Measurements from ENCODE around the gene DLGAP1. TPM values are rescaled to one million over a fixed set of nuclear protein-coding genes. Genes with fewer than 3 reads are reported as not detected.

Gene DLGAP1
- total RNA-seq, 2 experiments from 2014 or later, result not detected

GRCh38 chr18:3845161-3845560 lies 609.9 kb downstream of the DLGAP1 start:
- ChIA-PET CTCF (interaction anchor here (1.1 kb wide), 1 partner anchor 74 kb away, joined by 3 read pairs; no protein-coding TSS in a partner anchor), POLR2A (no interaction called here)
- no peaks in the 10 kb centered on the region for H3K9me3 Mint-ChIP-seq (ENCODE audit: insufficient read depth)
- H3K4me1 Mint-ChIP-seq (ENCODE audit: low read depth), result no peaks in the 10 kb centered on the region
- no peak overlapping the region for H3K4me3 Mint-ChIP-seq
- H3K36me3 Mint-ChIP-seq (ENCODE audit: low read depth), result no peaks in the 10 kb centered on the region
- DNase-seq, result no peak
- no peak for ATAC-seq
- peaks cover 4% of the 10 kb centered on the region for H3K27me3 Mint-ChIP-seq (ENCODE audit: low read depth)
- H3K27ac Mint-ChIP-seq, result no peak overlapping the region

- DNase-seq (no peak), ATAC-seq (no peak)
- ChIA-PET CTCF (interaction anchor here (1.0 kb wide), 1 partner anchor 71 kb away, joined by 4 read pairs; no protein-coding TSS in a partner anchor), POLR2A (no interaction called here)
- H3K27ac Mint-ChIP-seq, result no peak overlapping the region
- no peaks in the 10 kb centered on the region for H3K9me3 Mint-ChIP-seq (ENCODE audit: insufficient read depth)
- H3K36me3 Mint-ChIP-seq (ENCODE audit: low read depth), result no peaks in the 10 kb centered on the region
- no peaks in the 10 kb centered on the region for H3K4me1 Mint-ChIP-seq (ENCODE audit: low read depth)
- no peak overlapping the region for H3K4me3 Mint-ChIP-seq
- H3K27me3 Mint-ChIP-seq (ENCODE audit: low read depth), result peaks cover 7% of the 10 kb centered on the region
These were observed 612.3 kb downstream of the DLGAP1 start for GRCh38 chr18:3842844-3843243.

- no peaks in the 10 kb centered on the region for H3K9me3 Mint-ChIP-seq (ENCODE audit: insufficient read depth)
- ATAC-seq, result no peak
- ChIA-PET CTCF (no interaction called here), POLR2A (no interaction called here)
- no peaks in the 10 kb centered on the region for H3K36me3 Mint-ChIP-seq (ENCODE audit: low read depth)
- peaks cover 7% of the 10 kb centered on the region for H3K27me3 Mint-ChIP-seq (ENCODE audit: low read depth)
- DNase-seq, result no peak
- H3K4me1 Mint-ChIP-seq (ENCODE audit: low read depth), result no peaks in the 10 kb centered on the region
- no peak overlapping the region for H3K27ac Mint-ChIP-seq
- H3K4me3 Mint-ChIP-seq, result no peak overlapping the region
These were observed 614.3 kb downstream of the DLGAP1 start for GRCh38 chr18:3840766-3841165.

DNA sequence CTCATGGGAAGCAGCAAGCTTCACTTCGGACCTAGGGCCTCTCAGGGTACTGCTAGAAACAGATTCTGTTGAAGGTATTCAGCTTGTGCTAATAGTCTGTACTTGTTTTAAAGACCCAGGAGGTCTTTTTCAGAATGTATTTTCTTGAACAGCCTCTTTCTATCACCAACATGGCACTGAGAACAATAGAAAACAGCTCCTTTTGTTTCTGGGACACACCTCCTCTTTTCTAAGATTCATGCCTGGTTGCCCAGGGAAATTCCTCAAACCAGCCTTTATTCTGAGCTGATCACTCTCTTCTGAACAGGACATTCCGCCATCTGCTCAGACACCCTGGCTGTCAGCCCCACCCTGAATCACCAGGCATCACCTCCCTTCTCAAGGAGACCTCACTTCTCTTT lies 615.5 kb downstream of the DLGAP1 start:
- ATAC-seq, result no peak
- Mint-ChIP-seq H3K4me3 (no peak overlapping the region), H3K36me3 (ENCODE audit: low read depth) (no peaks in the 10 kb centered on the region), H3K27ac (no peak overlapping the region), H3K4me1 (ENCODE audit: low read depth) (no peaks in the 10 kb centered on the region), H3K27me3 (ENCODE audit: low read depth) (peaks cover 5% of the 10 kb centered on the region), H3K9me3 (ENCODE audit: insufficient read depth) (no peaks in the 10 kb centered on the region)
- DNase-seq, result no peak
- CTCF ChIA-PET, result no interaction called here
- POLR2A ChIA-PET, result no interaction called here

DNA sequence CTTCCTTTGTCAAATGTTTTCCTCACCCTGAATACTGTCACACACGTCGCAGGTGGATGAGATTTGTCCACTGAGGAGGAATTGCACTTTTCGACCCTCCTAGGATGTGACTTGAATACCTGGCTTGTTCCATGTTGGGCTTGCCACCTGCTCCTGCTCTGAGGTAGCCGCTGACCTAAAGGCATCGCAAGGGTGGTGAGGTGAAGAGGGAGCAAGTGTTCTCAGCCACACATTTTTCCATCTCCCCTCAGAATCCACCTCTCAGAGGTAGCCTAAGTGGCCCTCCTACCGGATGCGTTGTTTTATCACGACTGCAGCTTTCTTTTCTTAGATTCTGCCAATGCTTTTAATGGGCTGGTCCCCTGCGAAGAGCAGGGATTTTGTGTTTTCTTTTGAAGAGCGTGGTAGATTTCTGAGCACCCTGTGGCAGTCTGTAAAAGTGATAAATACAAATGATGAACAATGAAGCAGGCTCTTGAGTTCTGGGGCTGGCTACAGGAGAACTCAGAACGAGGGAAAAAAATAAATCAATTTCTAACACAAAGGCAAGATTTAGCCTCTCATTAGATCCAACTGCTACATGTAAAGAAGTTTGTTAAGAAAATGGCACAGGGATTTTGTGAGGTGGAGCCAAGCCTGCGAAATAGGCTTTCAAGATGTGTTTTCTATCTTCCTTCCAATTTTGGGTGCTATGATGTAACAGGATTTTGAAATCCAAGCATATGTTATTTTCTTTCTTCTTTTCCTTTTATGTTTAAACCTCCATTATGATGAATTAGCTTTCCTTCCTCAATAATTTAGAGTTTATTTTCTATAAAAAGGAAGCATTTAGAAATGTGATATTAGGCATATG lies 618.4 kb downstream of the DLGAP1 start:
- Mint-ChIP-seq H3K27me3 (ENCODE audit: low read depth) (peaks cover 4% of the 10 kb centered on the region), H3K4me1 (ENCODE audit: low read depth) (no peaks in the 10 kb centered on the region), H3K27ac (no peak overlapping the region), H3K4me3 (no peak overlapping the region), H3K9me3 (ENCODE audit: insufficient read depth) (no peaks in the 10 kb centered on the region), H3K36me3 (ENCODE audit: low read depth) (no peaks in the 10 kb centered on the region)
- DNase-seq (no peak), ATAC-seq (no peak)
- CTCF ChIA-PET, result no interaction called here
- POLR2A ChIA-PET, result no interaction called here

DNA sequence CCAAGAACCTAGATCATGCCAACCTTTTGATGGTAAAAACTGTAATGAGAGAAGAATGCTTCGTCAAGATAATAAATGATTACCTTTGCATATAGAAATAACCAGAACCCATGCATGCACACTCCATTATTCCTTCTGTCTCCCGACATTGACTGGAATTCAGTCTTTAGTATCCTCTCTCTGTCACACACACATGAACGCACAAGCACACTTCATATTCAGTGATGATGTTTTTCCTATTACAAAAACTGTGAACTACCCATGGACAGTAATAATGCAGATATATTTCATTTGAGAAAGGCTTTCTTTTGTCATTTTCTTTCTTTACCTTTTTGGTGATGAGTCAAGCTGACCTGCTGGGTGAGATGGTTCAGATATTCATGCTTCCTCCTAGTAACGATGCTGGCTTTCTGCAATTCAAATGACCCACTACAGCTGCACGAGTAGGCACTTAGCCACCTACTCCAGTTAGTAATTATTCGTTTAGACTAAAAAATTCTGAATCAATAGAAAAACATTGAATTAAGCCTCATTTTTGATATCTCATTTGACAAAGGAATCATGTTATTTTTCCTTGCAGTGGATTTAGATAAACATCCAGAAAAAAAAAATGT lies 623.0 kb downstream of the DLGAP1 start:
- ChIA-PET POLR2A (no interaction called here), CTCF (no interaction called here)

GRCh38 chr18:3830604-3831003 lies 624.5 kb downstream of the DLGAP1 start:
- CTCF ChIA-PET, result no interaction called here
- Mint-ChIP-seq H3K4me3 (no peak overlapping the region), H3K27ac (no peak overlapping the region), H3K4me1 (ENCODE audit: low read depth) (no peaks in the 10 kb centered on the region), H3K9me3 (ENCODE audit: insufficient read depth) (no peaks in the 10 kb centered on the region), H3K36me3 (ENCODE audit: low read depth) (no peaks in the 10 kb centered on the region), H3K27me3 (ENCODE audit: low read depth) (no peaks in the 10 kb centered on the region)
- POLR2A ChIA-PET, result no interaction called here
- DNase-seq (no peak), ATAC-seq (no peak)

More for the DNA sequence above, 623.0 kb downstream of the DLGAP1 start:
- no peaks in the 10 kb centered on the region for H3K9me3 Mint-ChIP-seq (ENCODE audit: insufficient read depth)
- no peak overlapping the region for H3K4me3 Mint-ChIP-seq
- DNase-seq (no peak), ATAC-seq (no peak)
- H3K36me3 Mint-ChIP-seq (ENCODE audit: low read depth), result no peaks in the 10 kb centered on the region
- H3K4me1 Mint-ChIP-seq (ENCODE audit: low read depth), result no peaks in the 10 kb centered on the region
- no peaks in the 10 kb centered on the region for H3K27me3 Mint-ChIP-seq (ENCODE audit: low read depth)
- no peak overlapping the region for H3K27ac Mint-ChIP-seq

DNA sequence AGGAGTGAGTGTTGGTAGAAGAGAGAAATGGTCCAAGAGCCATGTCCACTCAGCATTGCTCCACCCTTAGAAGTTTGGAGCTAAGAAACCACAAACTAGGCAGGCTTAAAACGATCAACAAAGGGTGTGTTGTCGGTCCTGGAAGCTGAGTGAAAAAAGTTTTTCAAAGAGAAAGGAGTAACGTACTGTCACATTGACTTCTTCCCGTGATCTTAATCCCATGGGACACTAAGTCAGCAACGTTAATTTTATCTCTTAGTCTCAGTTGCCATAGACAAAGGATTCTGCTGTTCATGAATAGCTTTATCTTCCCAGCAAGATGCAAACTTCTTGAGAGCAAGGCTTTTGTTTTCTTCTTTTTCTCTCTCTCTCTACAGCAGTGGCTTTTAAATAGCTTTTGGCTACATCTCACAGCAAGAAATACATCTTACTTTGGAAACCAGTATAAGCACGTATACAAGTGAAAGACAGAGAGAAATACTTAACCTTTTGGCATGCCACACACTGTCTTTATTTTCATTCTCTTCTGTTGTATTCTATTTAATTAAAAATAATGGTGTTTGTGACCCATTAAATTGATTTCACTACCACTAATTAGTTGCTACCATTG lies 627.8 kb downstream of the DLGAP1 start:
- Mint-ChIP-seq H3K4me1 (ENCODE audit: low read depth) (no peaks in the 10 kb centered on the region), H3K9me3 (ENCODE audit: insufficient read depth) (no peaks in the 10 kb centered on the region), H3K4me3 (no peak overlapping the region), H3K27ac (no peak overlapping the region), H3K36me3 (ENCODE audit: low read depth) (no peaks in the 10 kb centered on the region), H3K27me3 (ENCODE audit: low read depth) (no peaks in the 10 kb centered on the region)
- no peak for DNase-seq
- CTCF ChIA-PET, result no interaction called here
- POLR2A ChIA-PET, result no interaction called here
- ATAC-seq, result no peak

GRCh38 chr18:3826021-3826420 lies 629.1 kb downstream of the DLGAP1 start:
- Mint-ChIP-seq H3K9me3 (ENCODE audit: insufficient read depth) (no peaks in the 10 kb centered on the region), H3K4me1 (ENCODE audit: low read depth) (no peaks in the 10 kb centered on the region), H3K4me3 (no peak overlapping the region), H3K27me3 (ENCODE audit: low read depth) (no peaks in the 10 kb centered on the region), H3K36me3 (ENCODE audit: low read depth) (no peaks in the 10 kb centered on the region), H3K27ac (no peak overlapping the region)
- ATAC-seq, result no peak
- DNase-seq, result no peak
- ChIA-PET POLR2A (no interaction called here), CTCF (no interaction called here)

- H3K27ac Mint-ChIP-seq, result no peak overlapping the region
- DNase-seq, result no peak
- no peaks in the 10 kb centered on the region for H3K9me3 Mint-ChIP-seq (ENCODE audit: insufficient read depth)
- H3K4me1 Mint-ChIP-seq (ENCODE audit: low read depth), result no peaks in the 10 kb centered on the region
- ChIA-PET POLR2A (no interaction called here), CTCF (no interaction called here)
- ATAC-seq, result no peak
- H3K27me3 Mint-ChIP-seq (ENCODE audit: low read depth), result no peaks in the 10 kb centered on the region
- no peak overlapping the region for H3K4me3 Mint-ChIP-seq
- H3K36me3 Mint-ChIP-seq (ENCODE audit: low read depth), result no peaks in the 10 kb centered on the region
These were observed 631.0 kb downstream of the DLGAP1 start for GRCh38 chr18:3824101-3824500.

DNA sequence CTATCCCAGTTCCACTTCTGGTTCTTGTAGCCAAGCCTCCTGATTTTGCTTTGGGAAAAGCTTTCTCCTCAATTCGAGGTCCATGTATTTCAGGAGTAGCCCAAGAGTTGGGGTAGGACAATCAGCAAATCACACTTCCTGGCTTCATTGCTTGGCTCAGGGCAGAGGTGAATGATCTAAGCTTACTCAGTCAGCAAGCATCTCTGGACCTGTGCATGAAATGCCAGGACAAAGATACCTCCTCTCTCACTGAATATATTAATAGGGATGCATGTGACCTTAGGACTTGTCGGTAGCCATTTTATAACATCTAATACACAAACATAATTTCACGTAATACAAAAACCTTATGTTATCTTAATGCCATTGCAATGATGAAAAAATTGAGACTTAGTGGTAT lies 632.0 kb downstream of the DLGAP1 start:
- DNase-seq (no peak), ATAC-seq (no peak)
- Mint-ChIP-seq H3K4me3 (no peak overlapping the region), H3K27ac (no peak overlapping the region), H3K4me1 (ENCODE audit: low read depth) (no peaks in the 10 kb centered on the region), H3K9me3 (ENCODE audit: insufficient read depth) (no peaks in the 10 kb centered on the region), H3K36me3 (ENCODE audit: low read depth) (no peaks in the 10 kb centered on the region), H3K27me3 (ENCODE audit: low read depth) (no peaks in the 10 kb centered on the region)
- ChIA-PET POLR2A (no interaction called here), CTCF (interaction anchor here (0.7 kb wide), 1 partner anchor 47 kb away, joined by 3 read pairs; no protein-coding TSS in a partner anchor)

- Mint-ChIP-seq H3K4me3 (no peak overlapping the region), H3K4me1 (ENCODE audit: low read depth) (no peaks in the 10 kb centered on the region), H3K36me3 (ENCODE audit: low read depth) (no peaks in the 10 kb centered on the region), H3K27ac (no peak overlapping the region), H3K9me3 (ENCODE audit: insufficient read depth) (no peaks in the 10 kb centered on the region), H3K27me3 (ENCODE audit: low read depth) (no peaks in the 10 kb centered on the region)
- POLR2A ChIA-PET, result no interaction called here
- CTCF ChIA-PET, result interaction anchor here (1.2 kb wide), 1 partner anchor 51 kb away, joined by 3 read pairs; no protein-coding TSS in a partner anchor
- DNase-seq (no peak), ATAC-seq (no peak)
These were observed 633.6 kb downstream of the DLGAP1 start for GRCh38 chr18:3821524-3821923.
